ENCODE results near the gene NRP1.

DNA sequence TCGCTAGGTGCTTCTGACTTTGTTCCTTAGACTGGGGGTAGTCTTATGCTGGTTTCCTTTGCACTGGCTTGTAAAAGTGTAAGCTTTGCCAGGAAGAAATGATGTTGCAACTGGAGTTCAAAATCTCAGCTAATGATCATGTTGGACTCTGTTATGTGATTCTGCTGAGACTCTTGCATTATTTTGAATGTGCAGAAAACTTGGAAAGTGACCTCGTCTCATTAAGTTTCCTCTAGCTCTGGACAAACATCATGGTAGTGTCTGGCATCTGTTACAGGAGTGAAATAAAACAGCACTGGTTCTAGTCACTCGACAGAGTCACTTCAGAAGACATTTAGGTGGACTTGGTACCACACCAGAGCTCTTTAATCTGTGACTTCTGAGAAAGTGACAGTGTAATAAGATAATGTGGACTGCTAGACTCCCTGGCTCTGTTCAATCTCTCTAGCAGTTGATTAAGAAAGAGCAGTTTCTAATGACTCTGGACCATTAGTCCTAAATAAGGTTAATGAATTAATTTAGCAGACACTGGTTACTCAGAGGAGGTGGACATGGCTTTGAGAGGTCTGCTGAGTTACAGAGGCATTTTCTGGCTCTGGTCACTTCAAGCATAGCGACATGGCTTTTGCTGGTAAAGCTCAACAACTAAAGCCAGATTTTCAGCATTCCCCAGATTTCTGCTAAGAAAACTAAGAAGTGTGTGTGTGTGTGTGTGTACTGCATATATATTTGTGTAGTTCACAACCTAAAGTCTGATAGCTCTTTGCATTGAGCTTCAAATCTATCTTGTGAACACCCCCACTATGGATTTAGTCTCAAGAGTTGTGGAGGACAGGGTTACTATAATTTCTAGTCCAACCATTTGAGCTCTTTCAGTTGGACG, 2.0 kb downstream of the NRP1 start:
- TF ChIP-seq, protein P1, sequence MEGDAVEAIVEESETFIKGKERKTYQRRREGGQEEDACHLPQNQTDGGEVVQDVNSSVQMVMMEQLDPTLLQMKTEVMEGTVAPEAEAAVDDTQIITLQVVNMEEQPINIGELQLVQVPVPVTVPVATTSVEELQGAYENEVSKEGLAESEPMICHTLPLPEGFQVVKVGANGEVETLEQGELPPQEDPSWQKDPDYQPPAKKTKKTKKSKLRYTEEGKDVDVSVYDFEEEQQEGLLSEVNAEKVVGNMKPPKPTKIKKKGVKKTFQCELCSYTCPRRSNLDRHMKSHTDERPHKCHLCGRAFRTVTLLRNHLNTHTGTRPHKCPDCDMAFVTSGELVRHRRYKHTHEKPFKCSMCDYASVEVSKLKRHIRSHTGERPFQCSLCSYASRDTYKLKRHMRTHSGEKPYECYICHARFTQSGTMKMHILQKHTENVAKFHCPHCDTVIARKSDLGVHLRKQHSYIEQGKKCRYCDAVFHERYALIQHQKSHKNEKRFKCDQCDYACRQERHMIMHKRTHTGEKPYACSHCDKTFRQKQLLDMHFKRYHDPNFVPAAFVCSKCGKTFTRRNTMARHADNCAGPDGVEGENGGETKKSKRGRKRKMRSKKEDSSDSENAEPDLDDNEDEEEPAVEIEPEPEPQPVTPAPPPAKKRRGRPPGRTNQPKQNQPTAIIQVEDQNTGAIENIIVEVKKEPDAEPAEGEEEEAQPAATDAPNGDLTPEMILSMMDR (IDR thresholded peaks at IDR 0.05): no peak
- TF ChIP-seq EP300 (IDR thresholded peaks at IDR 0.05) (no peak), POLR2A (IDR thresholded peaks at IDR 0.05) (no peak)
